KMS-11 (cell line): ENCODE measurements around the gene OSBPL10.

ENCODE experiments used
- H2AFZ ChIP-seq: fragments of 200-600 bp; sonication (generic); 2 replicates; pipeline ENCODE4 v1.6.1; 2016; ENCODE audit warnings: antibody characterized with exemption, mixed run types, low read depth
- H3K27ac ChIP-seq: fragments of 200-600 bp; sonication (generic); 2 replicates; pipeline ENCODE4 v1.6.1; 2016; ENCODE audit warnings: mild to moderate bottlenecking, mixed run types
- H3K27me3 ChIP-seq: fragments of 200-600 bp; sonication (generic); 2 replicates; pipeline ENCODE4 v1.6.1; 2017; ENCODE audit warnings: mild to moderate bottlenecking, low read depth, mixed run types, moderate library complexity; ENCODE audit not compliant: insufficient read depth
- H3K36me3 ChIP-seq: fragments of 200-600 bp; sonication (generic); 2 replicates; pipeline ENCODE4 v1.6.1; 2017; ENCODE audit warnings: mild to moderate bottlenecking, mixed run types; ENCODE audit not compliant: insufficient read depth
- H3K4me1 ChIP-seq: fragments of 200-600 bp; sonication (generic); 2 replicates; pipeline ENCODE4 v1.6.1; 2016; ENCODE audit warnings: mild to moderate bottlenecking, low read depth, mixed run types; ENCODE audit not compliant: poor library complexity, severe bottlenecking
- H3K4me2 ChIP-seq: fragments of 200-600 bp; sonication (generic); 2 replicates; pipeline ENCODE4 v1.7.0; 2016; ENCODE audit warnings: mild to moderate bottlenecking, mixed run types
- H3K4me3 ChIP-seq: fragments of 200-600 bp; sonication (generic); IDR thresholded peaks from 2 replicates; pipeline ENCODE4 v1.6.1; 2017; ENCODE audit warnings: low read depth, low read length, mixed read lengths; ENCODE audit not compliant: insufficient read depth
- H3K79me2 ChIP-seq: fragments of 200-600 bp; sonication (generic); 2 replicates; pipeline ENCODE4 v1.6.1; 2016; ENCODE audit warnings: low read depth, mixed run types; ENCODE audit not compliant: insufficient read depth
- H3K9ac ChIP-seq: fragments of 200-600 bp; sonication (generic); 2 replicates; pipeline ENCODE4 v1.6.1; 2016; ENCODE audit warnings: mild to moderate bottlenecking, mixed run types
- H4K20me1 ChIP-seq: fragments of 200-600 bp; sonication (generic); 2 replicates; pipeline ENCODE4 v1.6.1; 2016; ENCODE audit warnings: mild to moderate bottlenecking, mixed run types; ENCODE audit not compliant: insufficient read depth
- TF ChIP-seq, protein P1 (sequence below): fragments of 200-600 bp; sonication (generic); conservative IDR thresholded peaks from 2 replicates; pipeline ENCODE4 v1.6.1; 2017; ENCODE audit warnings: low read depth, mild to moderate bottlenecking, antibody characterized with exemption, low read length, moderate library complexity, mixed read lengths

Gene OSBPL10

DNA sequence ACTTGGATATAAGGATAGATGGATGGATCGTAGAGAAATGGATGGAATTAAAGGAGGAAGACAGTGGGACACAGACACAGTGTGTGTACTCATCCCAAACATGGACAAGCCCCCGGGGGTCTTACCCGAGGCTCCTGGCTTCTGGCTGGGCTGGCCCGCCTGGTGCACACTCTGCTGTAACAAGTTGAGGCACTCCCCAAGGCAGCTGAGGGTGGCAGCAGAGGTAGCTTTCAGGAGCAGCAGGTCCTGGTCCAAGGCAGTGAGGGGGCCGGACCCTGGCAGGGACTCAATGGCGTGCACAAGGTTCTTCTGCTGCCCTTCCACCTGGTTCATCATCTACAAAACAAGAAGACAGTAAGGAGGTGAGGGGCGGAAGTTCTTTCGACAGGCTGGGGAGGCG lies 233.3 kb downstream of the OSBPL10 start:
- no peak overlapping the region for H3K27ac ChIP-seq
- H3K36me3 ChIP-seq = no peaks in the 10 kb centered on the region
- no peak overlapping the region for H3K4me2 ChIP-seq
- no peaks in the 10 kb centered on the region for H3K79me2 ChIP-seq
- no peak overlapping the region for H3K9ac ChIP-seq
- no peak overlapping the region for H2AFZ ChIP-seq
- no peaks in the 10 kb centered on the region for H3K4me1 ChIP-seq
- no peak overlapping the region for H3K4me3 ChIP-seq
- no peaks in the 10 kb centered on the region for H4K20me1 ChIP-seq
- no peaks in the 10 kb centered on the region for H3K27me3 ChIP-seq
- TF ChIP-seq, protein P1, sequence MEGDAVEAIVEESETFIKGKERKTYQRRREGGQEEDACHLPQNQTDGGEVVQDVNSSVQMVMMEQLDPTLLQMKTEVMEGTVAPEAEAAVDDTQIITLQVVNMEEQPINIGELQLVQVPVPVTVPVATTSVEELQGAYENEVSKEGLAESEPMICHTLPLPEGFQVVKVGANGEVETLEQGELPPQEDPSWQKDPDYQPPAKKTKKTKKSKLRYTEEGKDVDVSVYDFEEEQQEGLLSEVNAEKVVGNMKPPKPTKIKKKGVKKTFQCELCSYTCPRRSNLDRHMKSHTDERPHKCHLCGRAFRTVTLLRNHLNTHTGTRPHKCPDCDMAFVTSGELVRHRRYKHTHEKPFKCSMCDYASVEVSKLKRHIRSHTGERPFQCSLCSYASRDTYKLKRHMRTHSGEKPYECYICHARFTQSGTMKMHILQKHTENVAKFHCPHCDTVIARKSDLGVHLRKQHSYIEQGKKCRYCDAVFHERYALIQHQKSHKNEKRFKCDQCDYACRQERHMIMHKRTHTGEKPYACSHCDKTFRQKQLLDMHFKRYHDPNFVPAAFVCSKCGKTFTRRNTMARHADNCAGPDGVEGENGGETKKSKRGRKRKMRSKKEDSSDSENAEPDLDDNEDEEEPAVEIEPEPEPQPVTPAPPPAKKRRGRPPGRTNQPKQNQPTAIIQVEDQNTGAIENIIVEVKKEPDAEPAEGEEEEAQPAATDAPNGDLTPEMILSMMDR = no peak

DNA sequence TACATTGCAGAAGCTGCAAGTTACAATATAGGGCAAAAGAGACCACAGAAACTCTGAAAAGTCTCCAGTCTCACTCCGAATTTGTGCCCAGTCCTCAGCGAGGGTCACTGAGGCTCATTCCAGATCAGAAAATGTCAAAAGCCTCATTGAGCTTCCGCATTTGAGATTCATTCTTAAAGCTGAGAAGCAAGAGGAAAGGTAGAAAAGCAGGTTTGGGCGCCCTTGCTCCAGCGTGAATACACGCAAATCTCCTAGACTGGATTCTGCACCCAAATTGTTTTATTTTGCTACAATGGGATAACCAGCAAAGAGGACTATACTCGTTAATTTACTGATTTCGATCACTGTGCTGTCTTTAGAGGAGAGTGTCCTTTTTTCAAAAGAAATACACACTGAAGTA lies 236.1 kb downstream of the OSBPL10 start:
- TF ChIP-seq, protein P1 = no peak
- H3K27ac ChIP-seq = no peak overlapping the region
- H3K4me2 ChIP-seq = no peak overlapping the region
- H3K9ac ChIP-seq = no peak overlapping the region
- H2AFZ ChIP-seq = no peak overlapping the region
- H3K27me3 ChIP-seq = no peaks in the 10 kb centered on the region
- H3K4me1 ChIP-seq = no peaks in the 10 kb centered on the region
- no peaks in the 10 kb centered on the region for H3K79me2 ChIP-seq
- H3K4me3 ChIP-seq = no peak overlapping the region
- no peaks in the 10 kb centered on the region for H4K20me1 ChIP-seq
- H3K36me3 ChIP-seq = no peaks in the 10 kb centered on the region

DNA sequence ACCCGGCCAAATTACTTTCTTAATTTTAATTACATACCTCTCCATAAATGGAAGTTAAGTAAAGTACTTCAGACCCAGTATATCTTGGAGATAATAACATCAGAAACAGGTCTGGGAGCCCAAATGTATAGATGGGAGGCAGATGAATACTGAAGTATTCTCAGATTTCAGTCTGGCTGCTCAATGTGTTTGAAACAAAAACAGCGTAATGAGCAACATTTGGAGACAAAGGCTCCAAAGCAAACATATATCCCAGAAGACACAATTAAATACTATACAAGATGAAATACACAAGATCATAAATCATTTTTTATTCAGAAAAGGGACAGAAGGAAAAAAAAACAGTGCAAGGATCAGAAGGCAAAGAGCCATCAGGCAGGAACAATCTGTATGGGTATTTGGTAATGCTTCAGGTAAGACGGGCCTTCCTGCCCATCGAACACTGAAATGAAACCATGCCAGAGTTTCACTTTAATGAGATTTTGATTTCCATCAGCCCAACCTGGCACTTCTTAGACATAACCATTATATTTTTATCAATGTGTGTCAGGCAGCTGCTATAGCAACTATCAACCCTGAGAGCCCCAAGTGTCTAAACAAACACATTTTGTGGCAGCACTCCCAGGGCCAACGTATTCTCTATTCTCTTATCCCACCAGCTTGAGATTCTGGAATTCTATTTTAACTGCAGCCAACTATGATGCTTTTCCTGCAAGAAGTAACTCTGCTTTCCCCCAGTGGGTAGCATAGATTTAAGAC lies 237.6 kb downstream of the OSBPL10 start:
- Histone ChIP-seq H3K4me1 (no peaks in the 10 kb centered on the region), H3K9ac (no peak overlapping the region), H2AFZ (no peak overlapping the region), H3K4me3 (no peak overlapping the region), H3K27me3 (no peaks in the 10 kb centered on the region), H3K79me2 (no peaks in the 10 kb centered on the region), H3K36me3 (no peaks in the 10 kb centered on the region), H3K4me2 (no peak overlapping the region), H4K20me1 (no peaks in the 10 kb centered on the region), H3K27ac (no peak overlapping the region)
- TF ChIP-seq, protein P1 = no peak

DNA sequence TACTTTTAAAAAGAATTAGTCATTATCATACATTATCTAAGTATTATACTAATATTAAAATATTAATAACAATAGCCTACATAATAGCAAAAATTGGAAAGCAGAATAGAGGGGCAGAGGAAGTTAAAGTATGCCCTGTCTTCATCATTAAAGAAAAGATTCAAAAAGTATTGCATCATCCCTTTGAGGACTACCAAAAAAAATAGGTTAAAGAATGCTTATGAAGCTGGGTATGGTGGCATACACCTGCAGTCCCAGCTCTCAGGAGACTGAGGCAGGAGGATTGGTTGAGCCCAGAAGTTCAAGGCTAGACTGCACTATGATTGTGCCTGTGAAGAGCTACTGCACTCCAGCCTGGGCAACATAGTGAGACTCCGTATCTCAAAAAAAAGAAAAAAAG lies 240.7 kb downstream of the OSBPL10 start:
- Histone ChIP-seq H3K79me2 (no peaks in the 10 kb centered on the region), H3K27me3 (no peaks in the 10 kb centered on the region), H4K20me1 (no peaks in the 10 kb centered on the region), H3K4me2 (no peak overlapping the region), H3K4me1 (no peaks in the 10 kb centered on the region), H3K4me3 (no peak overlapping the region), H2AFZ (no peak overlapping the region), H3K27ac (no peak overlapping the region), H3K9ac (no peak overlapping the region), H3K36me3 (no peaks in the 10 kb centered on the region)
- TF ChIP-seq, protein P1 = no peak
